ENCODE measurements around the gene GPATCH1. TPM values are rescaled to one million over a fixed set of nuclear protein-coding genes. Genes with fewer than 3 reads are reported as not detected.

Gene GPATCH1
- total and polyA plus RNA-seq, 2 of the 13 experiments (the other 11 are each of a cell fraction or from before 2014, with no cell fraction given), result 6.8 to 6.9 TPM

- POLR2A ChIA-PET, result interaction anchor here (0.7 to 1.4 kb wide), 4 partner anchors 20 to 76 kb away, joined by 3 to 5 read pairs (median 5); partner anchors contain the start of gene GPATCH1
- in situ Hi-C loops (cut with HindIII; ENCODE audit: extremely low pct_ligation_motif_present, low pct_unique_long_range_greater_than_20kb), result no loop called here
- FAIRE-seq, result peak; percentile 99
- TF ChIP-seq PHF5A (CRISPR knock-in tag; IDR thresholded peaks at IDR 0.05; ENCODE audit: low read depth, unreplicated experiment) (no peak), NFE2L1 (CRISPR knock-in tag; IDR thresholded peaks at IDR 0.05; ENCODE audit: borderline replicate concordance) (no peak), PAX8 (CRISPR knock-in tag; IDR thresholded peaks at IDR 0.05; ENCODE audit: borderline replicate concordance) (no peak), TCF7 (IDR thresholded peaks at IDR 0.05; ENCODE audit: low read depth) (peak; percentile 98), NFE2 (CRISPR knock-in tag; IDR thresholded peaks at IDR 0.05) (no peak), ZNF704 (CRISPR knock-in tag; IDR thresholded peaks at IDR 0.05; ENCODE audit: borderline replicate concordance) (no peak), TBX2 (CRISPR knock-in tag; IDR thresholded peaks at IDR 0.05; ENCODE audit: borderline replicate concordance) (peak; percentile 92), TCF7L2 (IDR thresholded peaks at IDR 0.05; ENCODE audit: low read depth, low read length) (peak; percentile 94), PRPF4 (IDR thresholded peaks at IDR 0.05; ENCODE audit: low read depth, low read length, poor library complexity, severe bottlenecking) (no peak), ZBTB7B (CRISPR knock-in tag; IDR thresholded peaks at IDR 0.05) (peak; percentile 65; the same call in 1 of the 2 replicates), ZNF792 (CRISPR knock-in tag; IDR thresholded peaks at IDR 0.05) (no peak), ZNF703 (CRISPR knock-in tag; IDR thresholded peaks at IDR 0.05; ENCODE audit: borderline replicate concordance) (no peak), DDIT3 (CRISPR knock-in tag; IDR thresholded peaks at IDR 0.05) (no peak), ZNF382 (CRISPR knock-in tag; IDR thresholded peaks at IDR 0.05; ENCODE audit: borderline replicate concordance) (no peak), RXRB (CRISPR knock-in tag; IDR thresholded peaks at IDR 0.05; ENCODE audit: borderline replicate concordance) (peak; percentile 88), MTF1 (CRISPR knock-in tag; IDR thresholded peaks at IDR 0.05) (no peak)
- TF ChIP-seq, protein P1, sequence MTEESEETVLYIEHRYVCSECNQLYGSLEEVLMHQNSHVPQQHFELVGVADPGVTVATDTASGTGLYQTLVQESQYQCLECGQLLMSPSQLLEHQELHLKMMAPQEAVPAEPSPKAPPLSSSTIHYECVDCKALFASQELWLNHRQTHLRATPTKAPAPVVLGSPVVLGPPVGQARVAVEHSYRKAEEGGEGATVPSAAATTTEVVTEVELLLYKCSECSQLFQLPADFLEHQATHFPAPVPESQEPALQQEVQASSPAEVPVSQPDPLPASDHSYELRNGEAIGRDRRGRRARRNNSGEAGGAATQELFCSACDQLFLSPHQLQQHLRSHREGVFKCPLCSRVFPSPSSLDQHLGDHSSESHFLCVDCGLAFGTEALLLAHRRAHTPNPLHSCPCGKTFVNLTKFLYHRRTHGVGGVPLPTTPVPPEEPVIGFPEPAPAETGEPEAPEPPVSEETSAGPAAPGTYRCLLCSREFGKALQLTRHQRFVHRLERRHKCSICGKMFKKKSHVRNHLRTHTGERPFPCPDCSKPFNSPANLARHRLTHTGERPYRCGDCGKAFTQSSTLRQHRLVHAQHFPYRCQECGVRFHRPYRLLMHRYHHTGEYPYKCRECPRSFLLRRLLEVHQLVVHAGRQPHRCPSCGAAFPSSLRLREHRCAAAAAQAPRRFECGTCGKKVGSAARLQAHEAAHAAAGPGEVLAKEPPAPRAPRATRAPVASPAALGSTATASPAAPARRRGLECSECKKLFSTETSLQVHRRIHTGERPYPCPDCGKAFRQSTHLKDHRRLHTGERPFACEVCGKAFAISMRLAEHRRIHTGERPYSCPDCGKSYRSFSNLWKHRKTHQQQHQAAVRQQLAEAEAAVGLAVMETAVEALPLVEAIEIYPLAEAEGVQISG (CRISPR knock-in tag; IDR thresholded peaks at IDR 0.05), result 0 out of 2 replicates have a peak, but pooled peaks have one; percentile 49
Measured at GRCh38 chr19:33100894-33101644, 20.1 kb downstream of the GPATCH1 start.

More at GRCh38 chr19:33100894-33101644, 20.1 kb downstream of the GPATCH1 start:
- 18% methylated on average over 10 of the region's 10 CpGs for WGBS (ENCODE audit: low lambda C conversion rate)
- no peaks in the 10 kb centered on the region for H3K9me3 ChIP-seq (ENCODE audit: low read length)
- no peaks in the 10 kb centered on the region for H4K20me1 ChIP-seq (ENCODE audit: insufficient read depth, low read length)
- no peak overlapping the region for H2AFZ ChIP-seq (ENCODE audit: low read length)
- peaks cover 42% of the 10 kb centered on the region for H3K4me1 ChIP-seq (ENCODE audit: insufficient read depth, low read length)
- H3K79me2 ChIP-seq (ENCODE audit: insufficient read depth, low read length), result no peaks in the 10 kb centered on the region
- no TSS peak for BruUV-seq (replicated peaks)
- ATAC-seq (peak; percentile 91), DNase-seq (ENCODE audit: low spot score) (peak; percentile 97)
- H3K27ac ChIP-seq (ENCODE audit: extremely low read length, insufficient read depth, low read length), result peak overlapping the region; percentile 95
- peak overlapping the region; percentile 75 for H3K4me2 ChIP-seq (ENCODE audit: low read depth, low read length)
- H3K36me3 ChIP-seq (replicated peaks in 1 of 2; ENCODE audit: control insufficient read depth in 1 of 2, insufficient read depth in 2 of 2, low read length in 2 of 2), result peaks cover 7 to 32% of the 10 kb centered on the region in 2 experiments; a peak in 4 of 5 replicates
- peak overlapping the region in 1 of 3 experiments; percentile 32; a peak in 1 of 6 replicates for H3K4me3 ChIP-seq (replicated peaks in 1 of 3; ENCODE audit: insufficient read depth in 1 of 3, low read depth in 2 of 3, low read length in 3 of 3)
- H3K27me3 ChIP-seq (ENCODE audit: control insufficient read depth in 1 of 2, insufficient read depth in 2 of 2, low read length in 2 of 2), result no peaks in the 10 kb centered on the region
- intact Hi-C loops (cut with micrococcal nuclease; ENCODE audit: unreplicated experiment), result no loop called here
- peak overlapping the region; percentile 68 for H3K9ac ChIP-seq (ENCODE audit: insufficient read depth, low read depth, low read length)
- CTCF ChIA-PET (ENCODE audit: low intra/inter-chr PET ratio, low total read pairs), result interaction anchor here (1.3 kb wide), 1 partner anchor 125 kb away, joined by 3 read pairs; no protein-coding TSS in a partner anchor
